Mucosa of descending colon (tissue), 3 donors: Measurements from ENCODE around the gene CD22. TPM values are rescaled to one million over a fixed set of nuclear protein-coding genes. Genes with fewer than 3 reads are reported as not detected.
"Not testable (repeated sequence)": the region's sequence is repeated elsewhere in the genome, so short reads cannot be mapped to it uniquely, and the experiment has no call there.

ENCODE experiments used
- ATAC-seq: fragments of 200-7000 bp; cut with Tn5 transposase; one replicate; pipeline ENCODE4 v1.9.1; 2020; ENCODE audit warnings: mild to moderate bottlenecking, moderate library complexity
- DNase-seq, 3 donors: peaks; one replicate each; pipeline ENCODE4 v3.0.0-alpha.2; 2020
- H3K36me3 ChIP-seq: fragments of 200-600 bp; one replicate; pipeline ENCODE4 v1.8.0; 2021; ENCODE audit warnings: low read depth, mild to moderate bottlenecking
- H3K4me1 ChIP-seq: fragments of 200-600 bp; one replicate; pipeline ENCODE4 v1.8.0; 2021; ENCODE audit warnings: low read depth, mild to moderate bottlenecking
- H3K4me3 ChIP-seq: fragments of 200-600 bp; one replicate; pipeline ENCODE4 v1.8.0; 2021; ENCODE audit warnings: mild to moderate bottlenecking
- H3K9me3 ChIP-seq: fragments of 200-600 bp; one replicate; pipeline ENCODE4 v1.8.0; 2021; ENCODE audit warnings: mild to moderate bottlenecking
- CTCF ChIP-seq: fragments of 200-600 bp; IDR thresholded peaks from one replicate; pipeline ENCODE4 v1.8.0; 2022; ENCODE audit warnings: antibody characterized with exemption, mild to moderate bottlenecking
- intact Hi-C, 2 donors: fragments of 100-400 bp; cut with DNase I in 1 of 2; cut with micrococcal nuclease in 1 of 2; formaldehyde crosslinking; loops; one replicate each; pipeline versions ENCODE4 v1.11.0 to v1.11.1; 2022; cut with DNase I, micrococcal nuclease
- total RNA-seq, 3 donors: library from RNA; stranded (reverse); fragmentation: NEBNext Ultra II Directional in 2 of 3; extraction: Animal tissue kit (Norgen Biotek cat#: 25700) in 2 of 3; gene quantifications; one replicate each; pipeline versions ENCODE4 v1.2.1 to v1.2.4, GENCODE V29; 2021 to 2023
- donor health status: DM: no; HTN: no; CAD: no; lungs with moderate emphysema.
- donor health status: DM: no; HTN: no; CAD: no.
- donor health status: DM: no; HTN: yes; CAD: no.

CD22 gene
- total RNA-seq, 3 donors from 2014 or later, result 2.2 to 5.7 (median 4.1) TPM

DNA sequence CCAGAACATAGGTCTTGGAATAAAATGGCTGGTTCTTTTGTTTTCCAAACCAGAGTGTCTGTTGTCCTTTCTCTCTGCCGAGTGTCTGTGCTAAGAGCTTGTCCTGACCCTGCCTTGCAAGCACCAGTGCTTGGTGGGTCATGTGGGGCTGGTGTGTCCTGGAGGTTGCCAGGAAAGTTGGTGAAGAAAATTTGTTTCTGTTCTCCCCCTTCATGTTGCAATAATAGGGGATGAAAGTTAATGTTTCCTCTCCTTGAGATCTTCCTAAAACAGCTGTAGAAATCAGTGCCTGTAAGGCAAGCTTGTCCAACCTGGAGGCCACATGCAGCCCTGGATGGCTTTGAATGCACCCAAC lies 43.9 kb upstream of the CD22 start:
- intact Hi-C loops, result no loop called here
- DNase-seq, result no peak
- no peak for TF ChIP-seq CTCF
- no peak for ATAC-seq
- Histone ChIP-seq H3K4me1 (no peaks in the 10 kb centered on the region), H3K9me3 (no peaks in the 10 kb centered on the region), H3K36me3 (no peaks in the 10 kb centered on the region), H3K4me3 (no peak overlapping the region)

DNA sequence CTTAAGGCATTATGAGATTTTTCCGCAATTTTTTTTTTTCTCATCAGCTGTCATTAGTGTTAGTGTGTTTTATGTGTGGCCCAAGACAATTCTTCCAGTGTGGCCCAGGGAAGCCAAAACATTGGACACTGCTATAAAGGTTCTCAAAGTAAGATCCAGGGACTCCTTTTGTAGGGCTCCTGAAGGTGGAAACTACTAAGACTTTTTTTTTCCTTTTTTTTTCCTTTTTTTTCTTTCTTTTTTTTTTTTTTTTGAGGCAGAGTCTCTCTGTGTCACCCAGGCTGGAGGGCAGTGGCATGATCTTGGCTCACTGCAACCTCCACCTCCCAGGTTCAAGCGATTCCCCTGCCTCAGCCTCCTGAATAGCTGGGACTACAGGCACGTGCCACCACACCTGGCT lies 43.5 kb upstream of the CD22 start:
- H3K36me3 ChIP-seq, H3K4me1 ChIP-seq, ATAC-seq, H3K4me3 ChIP-seq, H3K9me3 ChIP-seq, intact Hi-C loops, DNase-seq: not testable (repeated sequence)

GRCh38 chr19:35286101-35286500 lies 42.9 kb upstream of the CD22 start:
- H3K36me3 ChIP-seq, DNase-seq, H3K9me3 ChIP-seq, intact Hi-C loops, H3K4me3 ChIP-seq, H3K4me1 ChIP-seq, ATAC-seq: not testable (repeated sequence)

- no peak for TF ChIP-seq CTCF
- DNase-seq (no peak), ATAC-seq (no peak)
- Histone ChIP-seq H3K4me1 (no peaks in the 10 kb centered on the region), H3K9me3 (no peaks in the 10 kb centered on the region), H3K36me3 (no peaks in the 10 kb centered on the region), H3K4me3 (no peak overlapping the region)
- intact Hi-C loops, result no loop called here
Observed at GRCh38 chr19:35287713-35288112, 41.3 kb upstream of the CD22 start.

DNA sequence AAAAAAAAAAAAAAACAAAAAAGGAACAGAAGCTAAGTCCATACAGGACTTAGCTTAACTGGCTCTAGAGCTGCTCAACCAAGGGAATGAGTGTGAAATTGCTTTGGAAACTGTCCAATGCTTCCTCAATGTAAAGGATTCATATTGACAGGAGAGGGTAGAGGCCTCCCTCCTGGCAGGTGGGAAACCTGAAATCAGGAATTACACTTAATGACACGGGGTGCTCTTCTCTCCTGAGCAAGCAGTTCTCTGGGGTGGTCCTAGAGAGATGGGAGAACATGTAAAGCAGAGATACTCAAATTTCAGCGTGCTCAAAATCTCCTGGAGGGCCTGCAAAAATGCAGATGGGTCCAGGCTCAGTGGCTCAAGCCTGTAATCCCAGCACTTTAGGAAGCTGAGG lies 40.7 kb upstream of the CD22 start:
- no peak for TF ChIP-seq CTCF
- ATAC-seq, result no peak
- DNase-seq, result no peak
- Histone ChIP-seq H3K9me3 (no peaks in the 10 kb centered on the region), H3K4me3 (no peak overlapping the region), H3K36me3 (no peaks in the 10 kb centered on the region), H3K4me1 (no peaks in the 10 kb centered on the region)
- intact Hi-C loops, result no loop called here

GRCh38 chr19:35288906-35289305 lies 40.1 kb upstream of the CD22 start:
- no peaks in the 10 kb centered on the region for H3K36me3 ChIP-seq
- intact Hi-C loops, result no loop called here
- no peak overlapping the region for H3K4me3 ChIP-seq
- H3K4me1 ChIP-seq, result no peaks in the 10 kb centered on the region
- TF ChIP-seq CTCF, result no peak
- DNase-seq, result no peak
- no peak for ATAC-seq
- no peaks in the 10 kb centered on the region for H3K9me3 ChIP-seq

DNA sequence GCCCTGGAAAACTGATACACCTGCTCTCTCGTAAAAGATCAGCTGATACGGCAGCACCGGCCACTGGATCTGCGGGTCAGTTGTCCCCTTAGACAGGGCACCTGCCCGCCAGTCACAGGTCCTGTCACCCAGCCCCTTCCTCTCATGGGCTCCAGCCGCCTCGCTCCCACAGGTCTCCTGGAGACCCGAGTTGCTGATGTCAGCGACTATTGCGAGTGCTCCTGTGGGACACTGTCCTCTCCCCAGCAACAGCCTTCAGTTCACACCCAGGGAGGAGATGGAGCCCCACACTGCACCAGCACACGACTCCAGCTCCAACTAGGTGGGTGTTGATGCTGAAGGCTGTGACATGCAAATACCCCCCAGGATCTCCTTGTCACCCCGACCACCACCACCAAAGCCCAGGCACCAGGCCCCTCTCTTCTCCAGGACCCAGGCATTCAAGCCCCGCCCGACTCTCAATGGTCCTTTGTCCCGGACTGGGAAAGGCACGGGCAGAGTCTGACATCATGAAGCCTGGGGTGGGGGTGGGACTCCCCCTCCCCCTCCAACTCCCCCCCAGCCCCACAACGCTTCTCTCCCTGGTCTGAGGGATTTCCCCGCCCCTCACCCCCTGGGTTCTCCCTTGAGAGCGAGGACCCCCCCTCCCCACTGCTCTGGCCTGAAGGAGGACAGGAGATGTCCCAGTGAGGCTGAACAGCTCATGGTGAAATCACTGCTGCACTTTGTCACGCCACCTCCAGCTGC lies 38.4 kb upstream of the CD22 start:
- no peaks in the 10 kb centered on the region for H3K4me1 ChIP-seq
- DNase-seq, result no peak
- no peak for TF ChIP-seq CTCF
- H3K4me3 ChIP-seq, result no peak overlapping the region
- no peak for ATAC-seq
- intact Hi-C loops, result no loop called here
- H3K36me3 ChIP-seq, result no peaks in the 10 kb centered on the region
- no peaks in the 10 kb centered on the region for H3K9me3 ChIP-seq
